ENCODE measurements around the gene ERCC6L2. TPM values are rescaled to one million over a fixed set of nuclear protein-coding genes. Genes with fewer than 3 reads are reported as not detected.

ERCC6L2 gene
- total and polyA plus RNA-seq, 8 donors: 28.0 to 58.6 (median 53.3) TPM

DNA sequence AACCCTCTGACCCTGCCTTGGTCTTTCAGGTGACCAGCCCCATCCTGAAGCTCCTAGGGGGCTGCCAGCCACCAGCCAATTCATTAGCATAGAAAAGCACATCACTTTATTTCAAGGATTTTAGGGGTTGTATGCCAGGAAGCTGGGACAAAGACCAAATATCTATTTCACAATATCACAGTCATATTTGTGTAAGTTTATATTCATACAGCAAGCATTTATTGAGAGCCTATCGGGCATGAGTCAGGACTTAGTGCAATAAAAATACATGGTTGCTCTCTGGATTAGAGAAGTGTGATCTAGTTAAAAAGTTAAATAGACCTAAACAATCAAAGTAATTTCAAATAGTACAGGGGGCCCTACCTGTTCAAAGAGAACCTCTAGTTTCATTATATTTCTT lies 113.8 kb downstream of the ERCC6L2 start:
- Histone ChIP-seq H3K27me3 (no peaks in the 10 kb centered on the region), H3K27ac (no peak overlapping the region), H3K36me3 (peaks cover 0 to 12% of the 10 kb centered on the region in 2 donors), H3K4me1 (no peaks in the 10 kb centered on the region), H3K4me3 (no peak overlapping the region), H3K9me3 (no peaks in the 10 kb centered on the region)
- ATAC-seq (no peak), DNase-seq (no peak)
- no peak for TF ChIP-seq CTCF (IDR thresholded peaks at IDR 0.05)
- intact Hi-C loops (cut with DNase I): no loop called here

DNA sequence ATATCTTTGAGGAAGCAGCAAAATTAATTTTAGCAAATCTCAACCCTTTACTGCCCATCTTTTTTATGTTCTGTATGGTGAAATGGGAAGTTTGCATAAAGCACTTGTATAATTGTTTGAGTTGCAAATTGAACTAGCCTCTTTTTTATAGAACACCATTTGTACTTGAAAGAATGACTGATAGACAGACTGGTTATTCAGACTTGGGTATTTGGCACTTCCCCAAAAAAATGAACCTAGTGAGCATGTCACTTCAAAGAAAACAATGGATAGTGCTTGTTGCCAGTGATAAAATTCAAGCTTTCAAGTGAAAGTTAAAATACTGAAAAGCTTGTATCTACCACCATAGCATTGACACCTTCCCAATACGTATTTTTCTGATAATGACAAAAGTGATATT lies 115.8 kb downstream of the ERCC6L2 start:
- no peak overlapping the region for H3K4me3 ChIP-seq
- DNase-seq (no peak), ATAC-seq (no peak)
- H3K9me3 ChIP-seq: no peaks in the 10 kb centered on the region
- no peak overlapping the region for H3K27ac ChIP-seq
- no peak for TF ChIP-seq CTCF (IDR thresholded peaks at IDR 0.05)
- H3K27me3 ChIP-seq: no peaks in the 10 kb centered on the region
- H3K4me1 ChIP-seq: no peaks in the 10 kb centered on the region
- intact Hi-C loops (cut with DNase I): no loop called here
- H3K36me3 ChIP-seq: peaks cover 0 to 12% of the 10 kb centered on the region in 2 donors

DNA sequence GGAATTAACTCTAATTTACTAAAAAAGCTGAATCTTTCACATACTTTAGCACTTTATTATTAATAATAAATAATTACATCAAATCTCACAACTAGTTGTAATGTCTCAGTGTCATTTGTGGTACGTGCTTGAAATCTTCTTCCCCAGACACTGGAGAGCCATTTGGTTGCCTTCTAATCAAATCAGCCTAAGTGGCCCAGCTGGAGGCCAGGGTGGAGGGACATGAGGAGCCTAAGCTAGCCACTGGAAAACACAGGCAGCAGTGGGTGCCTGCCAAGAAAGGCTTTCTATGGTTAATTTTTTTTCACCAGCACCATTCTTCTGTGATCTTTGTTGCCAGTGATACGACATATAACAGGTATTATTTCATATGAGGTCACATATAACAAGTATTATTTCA lies 117.0 kb downstream of the ERCC6L2 start:
- no peak for TF ChIP-seq CTCF (IDR thresholded peaks at IDR 0.05)
- H3K27me3 ChIP-seq: no peaks in the 10 kb centered on the region
- no peak overlapping the region for H3K4me3 ChIP-seq
- no peaks in the 10 kb centered on the region for H3K4me1 ChIP-seq
- ATAC-seq: no peak
- peaks cover 0 to 6% of the 10 kb centered on the region in 2 donors for H3K36me3 ChIP-seq
- intact Hi-C loops (cut with DNase I): no loop called here
- H3K27ac ChIP-seq: no peak overlapping the region
- no peak for DNase-seq
- no peaks in the 10 kb centered on the region for H3K9me3 ChIP-seq

GRCh38 chr9:95993337-95993736 lies 117.8 kb downstream of the ERCC6L2 start:
- ATAC-seq: no peak
- Histone ChIP-seq H3K27ac (no peak overlapping the region), H3K36me3 (peaks cover 0 to 4% of the 10 kb centered on the region in 2 donors), H3K9me3 (no peaks in the 10 kb centered on the region), H3K4me3 (no peak overlapping the region), H3K4me1 (no peaks in the 10 kb centered on the region), H3K27me3 (no peaks in the 10 kb centered on the region)
- intact Hi-C loops (cut with DNase I): no loop called here
- no peak for TF ChIP-seq CTCF (IDR thresholded peaks at IDR 0.05)
- no peak for DNase-seq

DNA sequence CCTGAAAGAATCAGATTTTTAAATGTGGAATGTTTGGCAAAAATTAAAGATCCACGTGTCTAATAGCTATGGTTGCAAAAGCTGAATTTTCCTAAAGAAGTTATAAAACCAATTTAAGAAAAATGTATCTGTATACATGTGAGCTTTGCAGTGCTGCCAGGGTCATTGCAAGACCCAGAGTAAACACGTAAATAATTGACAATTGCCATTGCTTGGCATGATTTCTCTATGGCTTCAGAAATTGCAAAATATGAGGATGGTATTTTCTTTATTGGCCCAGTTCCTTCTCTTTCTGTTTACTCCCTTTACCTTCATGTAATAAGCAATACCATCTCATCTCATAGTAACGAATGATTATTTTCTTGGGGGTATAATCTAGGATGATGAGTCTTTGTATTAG lies 123.9 kb downstream of the ERCC6L2 start:
- no peaks in the 10 kb centered on the region for H3K27me3 ChIP-seq
- H3K4me1 ChIP-seq: no peaks in the 10 kb centered on the region
- no peak overlapping the region for H3K4me3 ChIP-seq
- intact Hi-C loops (cut with DNase I): no loop called here
- H3K9me3 ChIP-seq: peaks cover 0 to 11% of the 10 kb centered on the region in 2 donors
- H3K27ac ChIP-seq: no peak overlapping the region
- H3K36me3 ChIP-seq: peaks cover 0 to 14% of the 10 kb centered on the region in 2 donors
- ATAC-seq (no peak), DNase-seq (no peak)
- TF ChIP-seq CTCF (IDR thresholded peaks at IDR 0.05): no peak
